ENCODE measurements around the gene SLC8A2.
A peak's percentile ranks its signal among the peaks of the same experiment; 100 is the strongest.

SLC8A2 gene

DNA sequence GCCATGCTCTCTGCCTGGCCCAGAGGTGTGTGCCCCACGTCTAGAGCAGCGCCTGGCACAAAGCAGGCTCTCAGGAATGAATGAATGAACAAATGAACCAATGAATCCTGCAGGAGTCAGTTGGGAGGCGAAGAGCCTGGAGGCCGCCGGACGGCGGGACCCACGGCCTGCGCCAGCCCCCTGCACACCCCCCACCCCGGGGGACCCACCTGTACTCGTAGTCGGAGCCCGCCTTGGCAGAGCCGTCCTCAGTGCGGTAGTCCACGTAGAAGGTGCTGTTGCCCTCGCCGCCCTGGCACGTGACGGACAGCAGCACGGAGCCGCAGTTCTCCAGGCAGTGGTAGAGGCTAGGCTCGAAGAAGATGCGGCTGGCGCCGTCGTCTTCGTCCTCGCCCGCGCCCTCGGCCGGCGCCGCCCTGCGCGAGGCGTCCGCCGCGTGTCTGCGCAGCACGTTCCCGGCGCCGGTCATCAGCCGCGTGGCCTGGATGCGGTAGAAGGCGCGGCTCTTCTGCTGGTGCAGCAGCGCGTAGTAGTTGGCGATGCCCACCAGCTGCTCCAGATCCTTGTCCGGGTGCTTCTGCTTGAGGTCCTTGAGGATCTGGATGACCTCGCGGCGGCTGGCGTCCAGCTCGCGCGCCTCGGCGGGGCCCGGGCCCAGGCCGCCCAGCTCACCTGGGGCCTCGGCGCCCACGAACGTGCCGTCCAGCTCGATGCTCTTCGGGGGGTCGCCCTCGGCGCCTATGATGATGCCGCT is 14.8 kb downstream of the SLC8A2 start:
- DNase-seq, result no peak

DNA sequence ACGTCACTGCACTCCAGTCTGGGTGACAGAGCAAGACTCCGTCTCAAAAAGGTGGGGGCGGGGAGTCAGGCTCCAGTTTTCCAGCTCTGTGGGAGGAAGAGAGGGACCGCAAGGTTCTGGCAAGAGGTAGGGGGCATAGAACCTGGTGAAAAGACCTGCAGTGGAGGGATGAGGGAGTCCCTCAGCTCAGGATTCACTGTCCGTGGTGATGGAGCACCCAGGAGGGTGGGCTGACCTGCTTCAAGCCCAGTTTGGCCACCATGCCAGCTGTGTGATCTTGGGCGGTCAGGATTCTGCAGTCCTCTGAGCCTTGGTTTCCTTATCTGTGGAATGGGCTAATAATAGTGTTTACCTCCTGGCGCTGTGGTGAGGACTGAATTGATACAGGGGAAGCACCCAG is 21.2 kb downstream of the SLC8A2 start:
- DNase-seq, result no peak

DNA sequence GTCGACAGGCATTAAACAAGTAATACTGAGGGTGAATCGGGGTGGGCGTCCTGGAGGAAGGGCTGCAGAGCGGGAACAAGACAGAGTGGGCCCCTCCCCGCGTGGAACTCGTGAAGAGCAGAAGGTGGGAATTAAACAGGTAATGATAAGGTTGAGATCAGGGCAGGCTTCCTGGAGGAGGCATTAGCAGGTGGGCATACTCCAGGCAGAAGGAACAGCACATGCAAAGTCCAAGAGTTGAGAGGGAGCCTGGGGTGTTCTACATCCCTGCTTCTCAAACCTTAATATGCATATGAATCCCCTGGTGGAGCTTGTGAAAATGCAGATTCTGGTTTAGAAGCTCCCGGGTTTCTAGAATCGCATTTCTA is 23.3 kb downstream of the SLC8A2 start:
- no peak for DNase-seq

DNA sequence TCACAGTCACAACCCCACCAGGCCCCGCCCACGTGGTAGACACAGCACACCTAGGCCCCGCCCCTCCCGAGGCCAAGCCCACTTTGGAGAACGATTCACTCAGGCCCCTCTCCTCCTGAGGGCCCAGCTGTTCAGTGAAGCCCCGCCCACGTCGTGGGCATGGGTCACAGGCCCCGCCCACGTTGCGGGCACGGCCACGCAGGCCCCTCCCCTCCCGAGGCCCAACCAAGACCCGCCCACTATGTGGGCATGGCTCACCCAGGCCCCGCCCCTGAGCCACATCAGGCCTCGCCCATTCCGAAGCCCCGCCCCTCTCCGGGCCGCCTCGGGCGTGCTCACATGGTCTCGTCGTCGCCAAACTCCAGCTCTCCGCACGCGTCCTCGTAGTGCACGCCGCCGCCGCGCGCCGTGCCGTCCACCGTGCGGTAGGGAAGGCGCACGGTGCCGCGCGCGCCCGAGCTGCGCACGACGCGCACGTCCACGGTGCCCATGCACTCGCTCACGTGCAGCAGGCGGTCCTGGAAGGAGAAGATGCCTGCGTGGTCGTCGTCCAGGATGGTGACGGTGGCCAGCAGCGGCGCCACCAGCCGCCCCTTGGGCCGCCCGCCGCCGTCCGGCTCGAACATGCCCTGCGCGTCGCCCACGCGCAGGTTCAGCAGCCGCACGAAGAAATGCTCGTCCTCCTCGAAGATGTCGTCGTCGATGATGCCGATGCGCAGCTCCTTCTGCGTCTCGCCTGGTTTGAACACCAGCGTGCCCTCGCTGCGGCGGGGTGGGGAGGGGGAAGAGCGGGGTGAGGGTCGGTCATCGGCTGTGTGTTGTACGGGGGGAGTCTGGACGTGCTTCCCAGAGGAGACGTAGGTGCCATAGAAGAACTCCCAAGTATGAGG is 24.0 kb downstream of the SLC8A2 start:
- DNase-seq, result peak; percentile 26

DNA sequence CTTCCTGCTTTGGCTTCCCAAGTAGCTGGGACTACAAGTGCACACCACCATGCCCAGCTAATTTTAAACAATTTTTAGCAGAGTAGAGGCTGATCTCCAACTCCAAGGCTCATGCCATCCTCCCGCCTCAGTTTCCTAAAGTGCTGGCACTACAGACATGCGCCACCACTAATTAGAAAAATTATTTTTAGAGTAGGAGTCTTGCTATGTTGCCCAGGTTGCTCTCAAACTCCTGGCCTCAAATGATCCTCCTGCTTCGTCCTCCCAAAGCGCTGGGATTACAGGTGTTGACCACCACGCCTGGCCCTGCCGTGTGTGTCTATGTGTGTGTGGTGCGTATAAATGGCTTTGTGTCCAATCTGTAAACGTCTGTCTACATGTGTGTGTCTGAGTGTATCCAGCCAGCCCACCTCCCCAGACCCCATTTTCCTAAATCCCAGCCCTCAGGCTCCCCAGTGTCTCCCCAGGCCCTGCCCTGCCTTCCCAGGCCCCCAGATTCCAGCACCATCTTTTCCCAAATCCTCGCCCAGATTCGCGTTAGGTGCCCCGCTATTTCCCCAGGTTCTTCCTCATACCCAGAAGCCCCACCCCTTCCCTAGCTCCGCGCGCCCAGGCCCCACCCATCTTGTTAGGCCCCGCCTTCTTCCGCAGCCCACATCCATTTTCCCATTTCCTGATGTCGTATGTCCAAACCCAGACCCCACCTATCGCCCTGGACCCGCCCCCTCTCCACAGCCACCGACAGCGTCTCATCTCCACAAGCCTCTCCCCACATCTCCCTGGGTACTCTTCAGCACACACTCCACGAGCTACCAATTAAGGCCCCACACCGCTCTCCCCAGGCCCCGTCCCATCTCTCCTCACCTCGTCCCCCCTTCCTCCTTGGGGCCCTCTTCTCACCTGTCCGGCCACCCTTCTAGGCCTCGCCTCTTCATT is 24.9 kb downstream of the SLC8A2 start:
- DNase-seq, result no peak

DNA sequence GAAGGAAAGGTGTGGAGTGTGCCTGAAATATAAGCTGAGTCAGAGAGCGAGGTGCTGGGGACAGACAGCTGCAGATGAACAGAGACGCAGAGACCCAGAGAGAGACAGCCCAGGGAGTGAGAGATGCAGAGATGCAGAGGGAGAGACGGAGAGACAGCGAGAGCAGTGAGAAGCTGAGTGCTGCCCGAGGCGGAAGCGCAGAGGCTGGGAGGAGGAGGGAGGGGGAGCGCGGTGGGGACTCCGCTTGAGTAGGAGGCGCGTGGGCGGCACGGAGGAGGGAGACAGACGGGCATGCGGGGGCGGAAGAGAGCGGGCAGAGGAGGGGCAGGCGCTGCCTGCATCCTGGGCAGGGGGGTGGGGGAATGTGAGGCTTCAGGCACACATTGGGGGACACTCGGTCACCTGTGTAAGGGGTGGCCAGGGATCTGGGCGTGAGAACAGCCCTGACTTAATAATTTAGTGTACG is 25.7 kb downstream of the SLC8A2 start:
- peak; percentile 66 for DNase-seq

DNA sequence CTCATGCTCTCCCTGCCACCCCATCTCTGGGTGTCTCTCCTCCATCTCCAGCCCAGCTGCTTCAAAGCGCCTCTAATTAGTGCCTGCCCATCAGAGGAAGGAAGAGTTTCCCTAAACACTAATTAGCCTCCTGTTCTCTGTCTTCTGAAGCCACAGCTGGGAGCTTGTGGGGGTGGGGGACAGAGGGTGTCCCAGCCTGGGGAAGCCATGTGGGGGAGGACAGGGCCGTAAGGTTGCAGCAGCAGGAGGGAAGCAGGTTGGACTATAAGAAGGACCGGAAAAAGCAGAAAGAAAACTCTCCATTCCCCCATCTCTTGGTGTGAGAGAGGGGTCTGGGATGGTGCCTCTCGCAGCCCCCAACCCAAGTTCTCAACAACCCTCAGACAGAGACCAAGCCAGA is 26.2 kb downstream of the SLC8A2 start:
- DNase-seq, result no peak

DNA sequence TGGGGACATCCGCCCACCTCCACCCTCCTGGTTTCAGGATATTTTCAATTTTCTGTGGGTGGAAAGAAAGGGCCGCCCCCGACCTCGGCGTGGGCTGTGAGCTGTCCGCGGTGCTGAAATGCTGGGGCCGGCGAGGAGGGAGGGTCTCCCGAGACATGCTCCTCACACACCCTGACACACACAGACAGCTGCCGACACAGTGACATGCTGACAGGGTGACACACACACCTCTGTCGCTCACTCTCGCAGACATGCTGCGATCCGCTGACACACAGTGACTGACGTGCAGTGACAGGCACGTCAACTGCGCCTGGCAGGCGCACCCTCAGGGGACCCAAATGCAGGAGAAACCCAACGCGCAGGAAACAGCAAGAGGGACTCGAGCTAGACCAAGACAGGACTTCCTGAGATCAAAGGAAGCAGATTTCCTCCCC is 27.3 kb downstream of the SLC8A2 start:
- peak; percentile 29 for DNase-seq

DNA sequence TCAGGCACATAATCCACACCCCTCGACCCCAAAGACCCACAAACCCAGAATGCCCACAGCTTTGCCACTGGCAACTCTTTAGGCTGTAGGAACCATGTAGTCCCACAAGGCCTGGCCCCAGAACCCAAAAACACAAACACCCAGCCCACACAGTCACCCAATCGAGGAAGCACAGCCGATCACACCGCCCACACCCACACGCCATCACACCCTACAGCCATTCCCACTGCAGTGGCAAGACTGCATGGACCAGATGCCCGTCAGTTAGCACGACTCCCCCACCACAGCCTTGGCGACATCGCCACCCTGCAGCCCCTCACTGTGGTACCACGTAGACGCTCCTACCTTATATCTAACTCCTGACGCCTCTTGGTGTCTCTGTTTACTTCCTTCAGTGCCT is 28.4 kb downstream of the SLC8A2 start:
- no peak for DNase-seq

DNA sequence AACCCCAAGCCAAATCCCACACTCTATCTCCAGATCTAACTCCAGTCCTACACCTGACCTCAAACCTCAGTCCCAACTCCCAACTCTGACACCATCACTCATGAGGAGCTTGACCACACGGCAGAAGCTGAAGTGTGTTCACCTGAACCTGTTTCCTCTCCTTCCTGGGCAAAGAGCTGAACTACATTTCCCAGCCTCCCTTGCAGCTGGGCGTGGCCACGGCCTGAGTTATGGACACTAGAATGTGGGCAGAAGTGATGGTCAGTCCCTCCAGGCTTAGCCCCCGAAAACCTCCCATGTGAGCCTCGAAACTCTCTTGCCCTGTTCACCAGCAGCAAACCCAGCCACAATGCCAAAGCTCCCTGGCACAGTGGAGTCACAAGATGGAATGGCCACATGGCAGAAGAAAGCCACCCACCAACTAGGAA is 32.9 kb downstream of the SLC8A2 start:
- DNase-seq, result no peak

DNA sequence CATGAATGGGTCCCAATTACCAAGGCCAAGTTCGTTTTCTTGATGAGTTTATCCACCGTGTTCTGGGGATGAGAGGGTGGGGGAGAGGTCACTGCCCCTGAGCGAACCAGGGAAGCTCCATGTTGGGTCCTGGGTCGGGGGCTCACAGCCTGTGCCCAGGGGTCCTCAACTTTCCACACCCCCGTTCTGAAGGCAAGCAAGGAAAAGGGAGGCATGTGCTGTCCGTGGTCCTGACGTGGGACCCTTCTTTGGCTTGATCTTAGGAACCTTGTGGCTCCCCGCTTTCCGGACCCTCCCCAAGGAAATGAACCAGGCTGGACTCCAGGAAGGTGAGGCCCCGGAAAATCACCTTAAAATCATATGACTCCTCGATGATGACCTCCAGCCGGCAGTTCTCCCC is 34.2 kb downstream of the SLC8A2 start:
- DNase-seq, result no peak

DNA sequence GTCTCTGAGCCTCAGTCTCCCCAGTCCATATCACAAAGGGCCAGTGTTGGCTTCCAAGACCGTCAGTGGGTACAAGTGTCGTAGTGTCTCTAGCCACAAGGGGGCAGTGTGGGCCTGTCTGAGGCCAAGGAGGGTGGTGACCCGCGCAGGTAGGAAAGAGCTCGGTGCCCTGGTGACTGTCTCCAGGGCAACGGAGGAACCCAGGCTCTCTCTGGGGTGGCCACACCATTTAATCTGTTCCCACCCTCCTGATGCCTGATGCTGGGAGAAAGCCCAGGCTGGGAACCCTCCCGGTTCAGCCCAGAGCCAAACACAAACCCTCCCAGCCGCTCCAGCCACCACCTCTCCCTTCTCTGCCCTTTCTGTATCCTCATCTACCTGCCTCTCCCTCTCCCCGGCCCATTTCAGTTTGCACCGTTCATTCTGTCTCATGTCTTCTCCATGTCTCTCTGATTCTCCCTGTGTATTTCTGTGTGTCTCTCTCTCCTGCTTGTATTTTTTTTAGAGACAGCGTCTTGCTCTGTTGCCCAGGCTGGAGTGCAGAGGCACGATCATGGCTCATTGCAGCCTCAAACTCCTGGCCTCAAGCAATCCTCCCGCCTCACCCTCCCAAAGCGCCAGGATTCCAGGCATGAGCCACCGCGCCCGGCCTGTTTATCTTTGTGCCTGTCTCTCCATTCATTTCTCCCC is 34.8 kb downstream of the SLC8A2 start:
- peak; percentile 86 for DNase-seq

DNA sequence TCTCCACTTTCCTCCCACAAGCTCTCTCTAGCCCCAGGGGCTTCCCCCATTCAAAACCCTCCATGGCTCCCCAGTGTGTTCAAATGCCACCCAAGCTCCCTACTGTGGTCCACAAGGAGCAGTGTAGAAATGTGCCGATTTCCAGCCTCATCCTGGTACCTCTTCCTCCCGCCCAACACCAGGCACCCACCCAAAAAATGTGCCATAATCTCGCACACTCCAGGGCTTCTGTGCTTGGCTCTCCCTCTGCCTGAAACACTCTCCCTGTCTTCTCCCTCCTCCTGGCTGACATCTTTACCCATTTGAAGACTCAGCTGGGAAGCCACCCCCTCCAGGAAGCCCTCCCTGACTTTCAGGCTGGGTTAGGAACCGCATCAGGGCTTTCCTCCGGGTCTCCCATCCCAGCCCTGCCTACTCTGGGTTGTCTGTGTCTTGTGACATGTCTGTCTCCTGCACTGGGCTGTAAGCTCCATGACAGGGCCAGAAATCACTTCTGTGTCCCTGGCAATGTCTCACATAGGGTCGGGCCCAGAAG is 35.7 kb downstream of the SLC8A2 start:
- no peak for DNase-seq

DNA sequence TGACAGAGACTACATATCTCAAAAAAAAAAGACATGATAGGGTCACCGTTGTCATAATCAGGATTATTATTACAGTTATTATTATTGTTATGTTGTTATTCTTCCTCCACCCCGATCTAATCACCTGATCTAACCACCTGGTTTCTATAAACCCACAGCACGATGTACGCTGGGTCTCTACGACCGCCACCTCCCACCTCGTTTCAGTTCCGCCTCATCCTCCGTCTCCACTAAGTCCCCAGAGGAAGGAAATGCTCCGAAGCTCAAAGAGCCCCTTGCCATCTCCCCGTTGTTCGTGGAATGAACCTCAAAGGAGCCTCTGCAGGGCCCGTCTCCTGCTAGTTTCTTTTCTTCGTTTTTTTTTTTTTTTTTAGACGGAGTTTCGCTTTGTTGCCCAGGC is 36.5 kb downstream of the SLC8A2 start:
- no peak for DNase-seq

DNA sequence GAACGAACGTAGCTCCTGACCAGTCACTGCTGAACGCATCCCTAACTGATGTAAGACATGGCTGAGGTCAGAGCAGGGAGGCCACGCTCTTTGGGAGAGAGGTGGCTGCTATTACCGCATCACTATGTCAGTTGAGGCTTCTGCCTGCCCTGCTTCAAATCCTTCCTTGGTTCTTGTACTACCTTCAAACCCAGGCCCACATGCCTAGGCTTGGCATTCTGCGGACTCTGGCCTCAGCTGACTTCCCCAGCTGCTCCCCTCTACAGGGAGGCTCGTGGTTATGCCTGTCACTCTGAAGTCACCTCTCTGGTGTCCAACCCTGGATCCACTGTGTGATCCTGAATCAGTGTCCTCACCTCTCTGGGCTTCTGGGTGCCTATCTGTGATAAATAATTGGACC is 37.6 kb downstream of the SLC8A2 start:
- DNase-seq, result no peak

DNA sequence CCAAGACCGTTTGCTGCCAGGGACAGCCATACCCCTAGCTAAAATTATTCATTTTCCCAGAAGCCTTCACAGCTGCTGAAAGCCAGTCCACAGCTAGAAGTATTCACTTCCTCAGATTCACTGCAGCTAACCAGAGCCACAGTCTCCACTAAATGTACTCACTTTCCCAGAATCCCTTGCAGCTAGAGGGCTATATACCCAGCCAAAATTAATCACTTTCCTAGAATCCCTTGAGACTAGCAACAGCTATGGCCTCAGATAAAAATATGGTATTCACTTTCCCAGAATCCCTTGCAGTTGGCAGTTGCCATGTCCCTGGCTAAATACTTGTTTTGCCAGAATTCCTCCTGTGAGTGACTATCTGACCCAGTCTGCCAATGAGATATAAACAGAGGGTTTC is 38.6 kb downstream of the SLC8A2 start:
- no peak for DNase-seq

DNA sequence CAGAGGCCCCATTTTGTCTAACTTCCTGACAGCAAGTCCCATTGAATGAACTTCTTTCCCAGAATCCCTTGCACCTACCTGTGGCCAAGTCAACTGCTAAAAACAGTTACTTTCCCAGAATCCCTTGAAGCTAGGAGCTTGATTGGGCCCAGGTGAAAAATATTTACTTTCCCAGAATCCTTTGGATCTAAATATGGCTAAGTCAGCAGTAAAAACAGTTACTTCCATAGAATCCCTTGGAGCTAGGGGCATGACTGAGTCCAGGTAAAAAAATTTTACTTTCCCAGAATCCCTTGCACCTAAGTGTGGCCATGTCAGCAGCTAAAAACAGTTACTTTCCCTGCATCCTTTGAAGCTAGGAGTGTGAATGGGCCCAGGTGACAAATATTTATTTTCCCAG is 39.2 kb downstream of the SLC8A2 start:
- no peak for DNase-seq

DNA sequence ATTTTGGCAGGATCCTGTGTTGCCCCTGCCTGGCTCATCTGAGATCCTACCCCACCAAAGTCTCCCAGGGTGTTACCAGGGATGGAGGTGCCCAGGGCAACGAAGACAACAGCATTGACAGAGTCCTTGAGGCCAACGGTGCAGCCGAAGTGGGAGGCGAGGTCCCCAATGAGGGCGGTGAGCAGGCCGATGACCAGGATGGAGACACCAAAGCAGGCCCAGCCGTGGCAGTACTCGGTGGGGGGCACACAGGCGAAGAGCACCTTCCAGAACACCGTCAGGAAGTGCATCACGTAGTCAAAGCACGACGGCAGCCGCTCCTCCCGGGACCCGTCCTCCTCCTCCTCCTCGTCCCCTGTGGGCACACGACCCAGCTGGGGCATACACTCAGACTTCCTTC is 39.6 kb downstream of the SLC8A2 start:
- no peak for DNase-seq

DNA sequence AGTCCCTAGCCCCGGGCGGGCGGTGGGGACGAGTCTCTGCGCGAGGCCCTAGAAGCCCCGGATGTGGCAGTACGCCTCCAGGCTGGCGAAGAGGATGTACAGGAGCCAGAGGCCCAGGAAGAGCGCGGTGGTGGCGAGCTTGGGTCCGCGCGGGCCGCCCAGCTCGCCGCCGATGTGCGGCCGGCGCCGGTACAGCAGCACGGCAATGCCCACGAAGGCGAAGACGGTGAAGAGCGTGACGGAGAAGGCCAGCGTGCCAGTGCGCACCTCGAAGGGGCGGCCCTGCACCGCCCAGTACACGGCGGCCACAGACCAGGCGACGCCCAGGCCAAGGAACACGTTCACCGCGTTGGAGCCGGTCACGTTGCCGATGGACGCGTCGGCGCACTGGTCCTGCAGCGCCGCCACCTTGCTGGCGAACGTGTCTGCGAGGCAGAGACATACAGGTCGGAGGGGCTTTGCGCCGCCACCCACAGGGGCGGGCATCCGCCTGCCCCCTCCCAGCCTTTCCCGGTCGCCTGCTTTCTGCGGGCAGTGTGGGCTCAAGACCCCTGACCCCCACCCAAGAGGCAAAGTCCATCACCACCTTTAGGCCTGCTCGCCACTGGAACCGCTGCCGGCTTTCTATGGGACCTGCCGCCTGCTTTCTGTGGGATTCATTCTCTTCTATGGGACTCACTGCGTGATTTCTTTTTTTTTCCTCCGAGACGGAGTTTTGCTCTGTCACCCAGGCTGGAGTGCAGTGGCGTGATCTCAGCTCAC is 41.5 kb downstream of the SLC8A2 start:
- DNase-seq, result no peak

DNA sequence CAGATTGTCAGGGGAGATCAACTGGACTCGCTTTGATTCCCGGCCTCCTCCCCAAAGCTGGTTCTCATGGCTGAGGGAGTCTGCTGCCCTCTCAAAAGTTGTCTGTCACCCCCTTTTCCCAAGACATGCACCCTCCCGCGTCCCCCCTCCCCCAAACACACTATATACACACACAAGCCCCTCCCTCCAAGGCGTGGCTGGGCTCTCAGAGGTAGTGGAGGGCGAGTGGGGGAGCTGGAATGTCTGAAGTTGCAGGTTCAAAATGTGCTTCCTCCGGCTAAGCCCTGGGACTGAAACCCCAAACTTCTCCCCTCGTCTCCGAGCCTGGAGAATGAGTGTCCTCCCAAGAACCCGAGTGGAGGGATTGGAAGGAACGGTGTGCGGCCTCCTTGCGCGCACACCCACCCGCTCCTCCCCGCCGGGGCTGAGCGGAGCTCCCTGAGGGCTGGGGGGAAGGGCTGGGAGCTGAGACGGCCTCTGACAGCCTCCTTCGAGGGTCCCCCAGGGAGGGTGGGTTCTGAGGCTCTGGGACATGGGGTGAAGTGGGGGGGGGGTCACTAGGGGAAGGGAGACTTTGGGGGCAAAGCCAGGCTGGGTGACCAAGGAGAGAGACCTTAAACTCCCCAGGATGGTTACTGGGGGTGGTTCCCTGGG is 42.4 kb downstream of the SLC8A2 start:
- DNase-seq, result no peak
